Measurements from ENCODE around the gene MTG2.
A peak's percentile ranks its signal among the peaks of the same experiment; 100 is the strongest.

MTG2 gene

DNA sequence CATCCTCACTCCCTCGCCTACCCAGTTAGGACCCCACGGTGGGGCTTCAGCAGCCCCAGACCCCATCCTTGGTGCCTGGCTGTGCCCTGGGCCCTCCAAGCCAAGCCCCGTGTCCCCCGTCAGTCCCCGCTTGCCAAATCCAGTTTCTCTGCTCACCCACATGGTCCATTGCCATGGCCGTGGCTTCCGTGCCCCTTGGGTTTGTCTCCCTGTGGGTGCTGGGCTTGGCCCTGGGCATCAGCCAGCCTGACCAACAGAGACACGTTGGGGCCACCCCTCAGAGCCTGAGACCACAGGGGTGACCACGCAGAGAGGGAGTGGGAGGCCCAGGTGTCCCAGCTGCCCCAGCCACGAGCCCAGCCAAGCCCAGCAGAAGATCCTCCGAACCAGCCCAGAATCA, 31.6 kb upstream of the MTG2 start:
- TF ChIP-seq, protein P1, sequence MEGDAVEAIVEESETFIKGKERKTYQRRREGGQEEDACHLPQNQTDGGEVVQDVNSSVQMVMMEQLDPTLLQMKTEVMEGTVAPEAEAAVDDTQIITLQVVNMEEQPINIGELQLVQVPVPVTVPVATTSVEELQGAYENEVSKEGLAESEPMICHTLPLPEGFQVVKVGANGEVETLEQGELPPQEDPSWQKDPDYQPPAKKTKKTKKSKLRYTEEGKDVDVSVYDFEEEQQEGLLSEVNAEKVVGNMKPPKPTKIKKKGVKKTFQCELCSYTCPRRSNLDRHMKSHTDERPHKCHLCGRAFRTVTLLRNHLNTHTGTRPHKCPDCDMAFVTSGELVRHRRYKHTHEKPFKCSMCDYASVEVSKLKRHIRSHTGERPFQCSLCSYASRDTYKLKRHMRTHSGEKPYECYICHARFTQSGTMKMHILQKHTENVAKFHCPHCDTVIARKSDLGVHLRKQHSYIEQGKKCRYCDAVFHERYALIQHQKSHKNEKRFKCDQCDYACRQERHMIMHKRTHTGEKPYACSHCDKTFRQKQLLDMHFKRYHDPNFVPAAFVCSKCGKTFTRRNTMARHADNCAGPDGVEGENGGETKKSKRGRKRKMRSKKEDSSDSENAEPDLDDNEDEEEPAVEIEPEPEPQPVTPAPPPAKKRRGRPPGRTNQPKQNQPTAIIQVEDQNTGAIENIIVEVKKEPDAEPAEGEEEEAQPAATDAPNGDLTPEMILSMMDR (conservative IDR thresholded peaks at IDR 0.05; ENCODE audit: low read depth, low read length), result no peak
- H3K4me3 ChIP-seq (ENCODE audit: low read length), result no peak overlapping the region
- no peak for DNase-seq (ENCODE audit: low read depth)

DNA sequence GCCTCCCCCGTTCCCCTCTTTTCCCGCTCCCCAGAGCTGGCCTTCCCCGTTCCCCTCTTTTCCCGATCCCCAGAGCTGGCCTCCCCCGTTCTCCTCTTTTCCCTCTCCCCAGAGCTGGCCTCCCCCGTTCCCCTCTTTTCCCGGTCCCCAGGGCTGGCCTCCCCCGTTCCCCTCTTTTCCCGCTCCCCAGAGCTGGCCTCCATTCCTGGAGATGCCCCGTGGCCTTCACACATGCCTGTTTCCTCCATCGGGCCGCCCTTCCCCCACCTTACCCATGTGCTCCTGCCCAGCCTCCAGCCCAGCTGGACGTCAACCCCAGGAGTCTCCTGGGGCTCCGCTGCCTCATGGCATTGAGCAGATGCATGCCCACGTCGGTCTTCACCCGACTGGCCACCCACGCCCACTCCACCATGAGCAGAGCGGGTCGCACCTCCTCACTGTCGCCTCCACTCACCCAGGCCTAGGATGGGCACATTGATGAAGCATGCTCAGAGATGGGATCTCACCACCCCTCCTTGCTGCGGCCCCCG, 30.9 kb upstream of the MTG2 start:
- no peak overlapping the region for H3K4me3 ChIP-seq (ENCODE audit: low read length)
- TF ChIP-seq, protein P1 (conservative IDR thresholded peaks at IDR 0.05; ENCODE audit: low read depth, low read length), result no peak
- no peak for DNase-seq (ENCODE audit: low read depth)

DNA sequence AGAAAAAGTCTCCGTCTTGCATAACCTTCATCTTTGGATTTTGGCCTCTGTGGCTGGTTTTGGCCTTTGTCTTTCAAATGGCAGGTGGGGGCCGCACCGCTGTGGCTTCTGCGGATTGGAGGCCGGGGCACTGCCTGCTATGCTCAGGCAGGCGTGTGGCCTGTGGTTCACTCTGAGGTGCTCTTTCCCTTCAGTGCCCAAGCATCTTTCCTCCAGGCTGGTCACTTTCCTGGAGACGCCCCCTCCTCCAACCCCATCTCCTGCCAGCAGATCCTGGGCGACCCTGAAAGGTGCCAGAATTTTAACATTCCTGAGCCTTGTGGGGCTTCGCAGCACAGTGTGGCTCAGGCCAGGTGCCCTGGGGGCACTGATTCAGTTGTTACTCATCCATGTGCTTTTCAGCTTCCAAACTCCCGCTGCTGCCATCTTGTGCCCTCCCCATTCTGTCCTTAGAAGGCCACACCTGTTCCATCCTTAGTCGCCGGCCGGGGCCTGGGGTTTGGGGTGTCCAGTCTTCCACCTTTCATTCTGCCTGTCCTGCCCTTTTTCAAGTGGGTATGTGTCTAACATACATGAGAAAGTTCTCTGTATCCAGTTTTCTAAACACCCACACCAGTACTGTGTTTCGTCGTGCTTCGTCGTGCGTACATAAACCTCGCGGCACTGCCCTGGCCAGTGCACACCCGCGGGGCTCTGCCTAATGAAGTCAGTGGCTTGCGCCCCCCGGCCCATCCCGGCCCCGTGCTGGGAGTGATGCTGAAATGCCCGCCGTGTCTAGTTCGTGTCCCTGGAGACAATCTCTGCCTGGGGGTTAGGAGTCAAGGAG, 27.2 kb upstream of the MTG2 start:
- TF ChIP-seq, protein P1 (conservative IDR thresholded peaks at IDR 0.05; ENCODE audit: low read depth, low read length), result no peak
- DNase-seq (ENCODE audit: low read depth), result no peak
- no peak overlapping the region for H3K4me3 ChIP-seq (ENCODE audit: low read length)

DNA sequence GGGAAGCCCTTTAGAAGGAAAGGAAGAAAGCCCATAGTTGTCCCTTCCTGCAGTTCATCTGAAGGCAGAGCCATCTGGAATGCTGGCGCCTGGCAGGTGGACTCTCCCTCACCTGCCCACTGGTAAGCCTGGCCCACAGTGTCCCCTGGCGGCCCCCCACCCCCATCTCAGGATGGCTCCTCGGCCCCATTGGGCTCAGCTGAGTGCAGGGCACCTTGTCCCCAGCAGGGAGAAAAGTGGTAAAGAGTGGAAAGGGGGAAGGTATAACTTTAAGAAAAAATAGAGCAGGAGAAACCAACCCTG, 26.6 kb upstream of the MTG2 start:
- TF ChIP-seq, protein P1 (conservative IDR thresholded peaks at IDR 0.05; ENCODE audit: low read depth, low read length), result no peak
- DNase-seq (ENCODE audit: low read depth), result no peak
- no peak overlapping the region for H3K4me3 ChIP-seq (ENCODE audit: low read length)

DNA sequence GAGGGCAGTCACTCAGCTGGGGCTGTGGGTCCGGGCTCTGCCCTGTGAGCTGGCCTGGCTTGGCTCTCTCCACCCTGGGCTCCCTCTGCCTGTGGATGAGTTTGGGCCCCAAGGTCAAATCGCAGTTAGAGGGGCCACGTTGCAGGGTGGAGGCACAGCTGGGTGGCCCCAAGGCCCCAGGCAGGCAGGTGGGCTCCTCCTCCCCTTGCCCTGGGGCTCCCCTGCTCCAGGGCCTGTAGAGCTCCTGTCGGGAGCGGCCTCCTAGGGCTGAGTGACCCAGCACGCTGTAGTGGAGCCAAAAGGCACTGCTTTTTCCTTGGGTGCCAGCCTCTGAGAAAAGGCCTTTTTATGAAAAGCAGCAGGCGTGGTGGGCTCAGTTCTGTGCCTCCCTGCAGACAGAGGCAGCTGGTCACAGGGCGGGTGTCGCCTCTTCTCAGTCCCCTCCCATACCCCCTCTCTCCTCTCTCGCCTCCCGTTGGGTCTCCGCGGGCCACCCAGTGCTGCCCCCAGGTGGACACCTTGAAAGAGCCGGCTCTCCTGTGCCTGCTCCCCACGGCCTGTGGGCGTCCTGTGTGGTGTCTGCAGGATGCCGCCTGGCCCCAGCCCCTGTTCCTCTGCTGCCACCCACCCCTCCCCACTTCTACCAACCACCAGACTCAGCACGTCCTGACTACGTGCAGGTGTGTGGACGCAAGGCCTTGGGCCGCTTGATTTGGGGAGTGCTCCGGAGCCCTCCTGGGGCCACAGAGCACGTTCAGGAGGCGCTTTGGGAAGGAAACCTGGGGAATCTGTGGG, 26.0 kb upstream of the MTG2 start:
- TF ChIP-seq, protein P1 (conservative IDR thresholded peaks at IDR 0.05; ENCODE audit: low read depth, low read length), result peak; percentile 79
- H3K4me3 ChIP-seq (ENCODE audit: low read length), result no peak overlapping the region
- no peak for DNase-seq (ENCODE audit: low read depth)

DNA sequence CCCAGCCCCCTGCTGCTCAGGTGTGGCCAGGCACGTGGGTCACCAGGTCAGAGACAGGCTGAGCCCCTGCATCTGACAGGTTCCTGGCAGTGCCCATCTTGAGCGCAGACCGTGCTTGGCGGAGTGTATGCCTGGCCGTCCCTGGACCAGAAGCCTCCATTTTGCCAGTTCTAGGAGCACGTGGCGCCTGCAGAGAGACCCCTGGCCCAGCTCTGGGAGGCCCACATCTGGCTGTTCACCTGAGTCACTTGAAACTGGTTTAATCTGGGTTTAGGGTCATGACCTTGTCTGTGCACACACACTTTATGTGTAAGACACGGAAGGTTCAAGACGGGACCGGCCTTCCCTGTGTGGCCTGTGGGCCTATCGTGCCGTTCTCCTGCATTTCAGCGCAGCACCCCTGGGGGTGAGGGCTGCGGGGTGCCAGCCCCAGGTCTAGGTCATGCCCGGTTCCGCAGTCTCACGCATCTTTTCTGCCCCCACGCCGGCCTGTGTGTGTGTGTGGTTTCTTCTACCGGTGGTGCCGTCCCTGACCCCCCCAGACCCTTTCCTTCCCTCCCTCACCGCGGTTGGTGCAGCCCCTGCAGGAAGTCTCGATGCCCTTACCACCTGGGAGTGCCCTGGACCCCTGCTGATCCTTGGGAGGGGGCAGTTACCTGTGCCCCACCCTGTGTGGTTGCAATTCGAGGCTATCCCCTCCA, 25.3 kb upstream of the MTG2 start:
- no peak for DNase-seq (ENCODE audit: low read depth)
- TF ChIP-seq, protein P1 (conservative IDR thresholded peaks at IDR 0.05; ENCODE audit: low read depth, low read length), result no peak
- no peak overlapping the region for H3K4me3 ChIP-seq (ENCODE audit: low read length)

Data from retinal pigment epithelial cell (primary cell).